Measurements from ENCODE around the gene OOSP4A. TPM values are rescaled to one million over a fixed set of nuclear protein-coding genes. Genes with fewer than 3 reads are reported as not detected.

The OOSP4A gene
- total RNA-seq, 2 experiments from 2014 or later: not detected

GRCh38 chr11:59938718-59939117, 25.1 kb upstream of the OOSP4A start:
- intact Hi-C loops (cut with DNase I, micrococcal nuclease): no loop called here
- ATAC-seq (ENCODE audit: poor library complexity) (no peak), DNase-seq (no peak)
- H3K27ac ChIP-seq (ENCODE audit: low read depth in 1 of 2, low read length in 2 of 2): no peak overlapping the region
- H3K27me3 ChIP-seq (ENCODE audit: control insufficient read depth in 1 of 2, insufficient read depth in 2 of 2, low read length in 2 of 2): no peaks in the 10 kb centered on the region
- H3K36me3 ChIP-seq (ENCODE audit: insufficient read depth, low read length): no peaks in the 10 kb centered on the region
- Mint-ChIP-seq H3K27me3 (peaks cover 20% of the 10 kb centered on the region), H3K9me3 (no peaks in the 10 kb centered on the region), H3K4me3 (no peak overlapping the region), H3K27ac (no peak overlapping the region), H3K4me1 (ENCODE audit: low read depth) (no peaks in the 10 kb centered on the region), H3K36me3 (ENCODE audit: low read depth) (no peaks in the 10 kb centered on the region)
- TF ChIP-seq, protein P1, sequence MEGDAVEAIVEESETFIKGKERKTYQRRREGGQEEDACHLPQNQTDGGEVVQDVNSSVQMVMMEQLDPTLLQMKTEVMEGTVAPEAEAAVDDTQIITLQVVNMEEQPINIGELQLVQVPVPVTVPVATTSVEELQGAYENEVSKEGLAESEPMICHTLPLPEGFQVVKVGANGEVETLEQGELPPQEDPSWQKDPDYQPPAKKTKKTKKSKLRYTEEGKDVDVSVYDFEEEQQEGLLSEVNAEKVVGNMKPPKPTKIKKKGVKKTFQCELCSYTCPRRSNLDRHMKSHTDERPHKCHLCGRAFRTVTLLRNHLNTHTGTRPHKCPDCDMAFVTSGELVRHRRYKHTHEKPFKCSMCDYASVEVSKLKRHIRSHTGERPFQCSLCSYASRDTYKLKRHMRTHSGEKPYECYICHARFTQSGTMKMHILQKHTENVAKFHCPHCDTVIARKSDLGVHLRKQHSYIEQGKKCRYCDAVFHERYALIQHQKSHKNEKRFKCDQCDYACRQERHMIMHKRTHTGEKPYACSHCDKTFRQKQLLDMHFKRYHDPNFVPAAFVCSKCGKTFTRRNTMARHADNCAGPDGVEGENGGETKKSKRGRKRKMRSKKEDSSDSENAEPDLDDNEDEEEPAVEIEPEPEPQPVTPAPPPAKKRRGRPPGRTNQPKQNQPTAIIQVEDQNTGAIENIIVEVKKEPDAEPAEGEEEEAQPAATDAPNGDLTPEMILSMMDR (IDR thresholded peaks at IDR 0.05): no peak
- no peak overlapping the region for H3K4me3 ChIP-seq (ENCODE audit: low read length)
- no peaks in the 10 kb centered on the region for H3K9me3 ChIP-seq (ENCODE audit: control insufficient read depth in 1 of 2, insufficient read depth in 1 of 2, low read length in 2 of 2)
- ChIA-PET CTCF (no interaction called here), POLR2A (no interaction called here)
- no peaks in the 10 kb centered on the region for H3K4me1 ChIP-seq (ENCODE audit: insufficient read depth, low read length)

- no peaks in the 10 kb centered on the region for H3K36me3 ChIP-seq (ENCODE audit: insufficient read depth, low read length)
- POLR2A ChIA-PET: no interaction called here
- peaks cover 20% of the 10 kb centered on the region for H3K27me3 Mint-ChIP-seq
- H3K9me3 ChIP-seq (ENCODE audit: control insufficient read depth in 1 of 2, insufficient read depth in 1 of 2, low read length in 2 of 2): no peaks in the 10 kb centered on the region
- ATAC-seq (ENCODE audit: poor library complexity): no peak
- intact Hi-C loops (cut with DNase I, micrococcal nuclease): no loop called here
- peaks cover 0 to 8% of the 10 kb centered on the region in 2 experiments for H3K27me3 ChIP-seq (ENCODE audit: control insufficient read depth in 1 of 2, insufficient read depth in 2 of 2, low read length in 2 of 2)
- H3K4me1 ChIP-seq (ENCODE audit: insufficient read depth, low read length): no peaks in the 10 kb centered on the region
- no peak overlapping the region for H3K4me3 ChIP-seq (ENCODE audit: low read length)
- H3K4me3 Mint-ChIP-seq: no peak overlapping the region
- no peak overlapping the region for H3K27ac Mint-ChIP-seq
- no peak for DNase-seq
- no peaks in the 10 kb centered on the region for H3K4me1 Mint-ChIP-seq (ENCODE audit: low read depth)
- no peaks in the 10 kb centered on the region for H3K9me3 Mint-ChIP-seq
- CTCF ChIA-PET: no interaction called here
- TF ChIP-seq, protein P1 (IDR thresholded peaks at IDR 0.05): no peak
- H3K27ac ChIP-seq (ENCODE audit: low read depth in 1 of 2, low read length in 2 of 2): no peak overlapping the region
- H3K36me3 Mint-ChIP-seq (ENCODE audit: low read depth): no peaks in the 10 kb centered on the region
Measured at GRCh38 chr11:59939482-59939881, 24.4 kb upstream of the OOSP4A start.

GRCh38 chr11:59941091-59941490, 22.7 kb upstream of the OOSP4A start:
- DNase-seq (no peak), ATAC-seq (ENCODE audit: poor library complexity) (no peak)
- ChIA-PET CTCF (no interaction called here), POLR2A (no interaction called here)
- TF ChIP-seq, protein P1 (IDR thresholded peaks at IDR 0.05): no peak
- no peaks in the 10 kb centered on the region for H3K36me3 Mint-ChIP-seq (ENCODE audit: low read depth)
- no peaks in the 10 kb centered on the region for H3K9me3 ChIP-seq (ENCODE audit: control insufficient read depth in 1 of 2, insufficient read depth in 1 of 2, low read length in 2 of 2)
- H3K27ac Mint-ChIP-seq: no peak overlapping the region
- H3K4me1 Mint-ChIP-seq (ENCODE audit: low read depth): no peaks in the 10 kb centered on the region
- H3K4me3 Mint-ChIP-seq: no peak overlapping the region
- H3K36me3 ChIP-seq (ENCODE audit: insufficient read depth, low read length): no peaks in the 10 kb centered on the region
- H3K4me3 ChIP-seq (ENCODE audit: low read length): no peak overlapping the region
- no peaks in the 10 kb centered on the region for H3K4me1 ChIP-seq (ENCODE audit: insufficient read depth, low read length)
- H3K27me3 ChIP-seq (ENCODE audit: control insufficient read depth in 1 of 2, insufficient read depth in 2 of 2, low read length in 2 of 2): peaks cover 3 to 8% of the 10 kb centered on the region in 2 experiments
- intact Hi-C loops (cut with DNase I, micrococcal nuclease): no loop called here
- no peaks in the 10 kb centered on the region for H3K9me3 Mint-ChIP-seq
- H3K27me3 Mint-ChIP-seq: peaks cover 27% of the 10 kb centered on the region
- no peak overlapping the region for H3K27ac ChIP-seq (ENCODE audit: low read depth in 1 of 2, low read length in 2 of 2)
